ENCODE measurements around the gene CDC34.

- TF ChIP-seq CTCF (IDR thresholded peaks at IDR 0.05; ENCODE audit: control extremely low read depth in 1 of 3, insufficient read depth in 1 of 3, low read depth in 1 of 3, low read length in 3 of 3) (no peak), TBP (IDR thresholded peaks at IDR 0.05; ENCODE audit: low read depth, low read length) (no peak), RAD21 (IDR thresholded peaks at IDR 0.05 in 1 of 2, conservative IDR thresholded peaks at IDR 0.05 in 1 of 2; ENCODE audit: low read depth in 2 of 2, low read length in 2 of 2) (no peak), POLR2A (IDR thresholded peaks at IDR 0.05; ENCODE audit: control extremely low read depth in 1 of 2, low read depth in 2 of 2, low read length in 2 of 2) (peak; percentile 52 to 66)
Measured at GRCh38 chr19:572743-573518, 41.4 kb downstream of the CDC34 start.

Measured in H1 (cell line).